ENCODE measurements around the gene LGALSL.

DNA sequence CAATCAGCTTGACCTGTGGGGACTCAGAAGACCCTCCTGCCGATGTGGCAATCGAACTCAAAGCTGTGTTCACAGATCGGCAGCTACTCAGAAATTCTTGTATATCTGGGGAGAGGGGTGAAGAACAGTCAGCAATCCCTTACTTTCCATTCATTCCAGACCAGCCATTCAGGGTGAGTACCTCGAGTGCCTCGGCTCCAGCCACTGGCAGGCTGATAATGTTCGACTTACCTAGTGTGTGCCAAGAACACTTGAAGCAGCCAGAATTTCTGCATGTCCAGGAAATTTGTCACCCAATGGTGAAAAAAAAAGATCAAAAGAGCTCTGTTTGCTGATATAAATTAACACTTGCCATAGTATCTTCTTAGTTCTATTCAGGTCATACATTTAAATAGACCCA is 2.3 kb downstream of the LGALSL start:
- TF ChIP-seq, protein P1, sequence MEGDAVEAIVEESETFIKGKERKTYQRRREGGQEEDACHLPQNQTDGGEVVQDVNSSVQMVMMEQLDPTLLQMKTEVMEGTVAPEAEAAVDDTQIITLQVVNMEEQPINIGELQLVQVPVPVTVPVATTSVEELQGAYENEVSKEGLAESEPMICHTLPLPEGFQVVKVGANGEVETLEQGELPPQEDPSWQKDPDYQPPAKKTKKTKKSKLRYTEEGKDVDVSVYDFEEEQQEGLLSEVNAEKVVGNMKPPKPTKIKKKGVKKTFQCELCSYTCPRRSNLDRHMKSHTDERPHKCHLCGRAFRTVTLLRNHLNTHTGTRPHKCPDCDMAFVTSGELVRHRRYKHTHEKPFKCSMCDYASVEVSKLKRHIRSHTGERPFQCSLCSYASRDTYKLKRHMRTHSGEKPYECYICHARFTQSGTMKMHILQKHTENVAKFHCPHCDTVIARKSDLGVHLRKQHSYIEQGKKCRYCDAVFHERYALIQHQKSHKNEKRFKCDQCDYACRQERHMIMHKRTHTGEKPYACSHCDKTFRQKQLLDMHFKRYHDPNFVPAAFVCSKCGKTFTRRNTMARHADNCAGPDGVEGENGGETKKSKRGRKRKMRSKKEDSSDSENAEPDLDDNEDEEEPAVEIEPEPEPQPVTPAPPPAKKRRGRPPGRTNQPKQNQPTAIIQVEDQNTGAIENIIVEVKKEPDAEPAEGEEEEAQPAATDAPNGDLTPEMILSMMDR (IDR thresholded peaks at IDR 0.05): no peak
- no peak for TF ChIP-seq POLR2A (IDR thresholded peaks at IDR 0.05)
